Superior temporal gyrus (tissue), 1 donor: ENCODE measurements around the gene TCOF1.
"Not testable (repeated sequence)": the region's sequence is repeated elsewhere in the genome, so short reads cannot be mapped to it uniquely, and the experiment has no call there.

Experiments used
- DNase-seq: peaks from one replicate; pipeline ENCODE4 v3.0.0-alpha.2; 2016; ENCODE audit errors: extremely low spot score

TCOF1 gene

GRCh38 chr5:150402901-150403342 is 45.4 kb downstream of the TCOF1 start:
- no peak for DNase-seq

GRCh38 chr5:150404121-150404520 is 46.6 kb downstream of the TCOF1 start:
- no peak for DNase-seq

DNA sequence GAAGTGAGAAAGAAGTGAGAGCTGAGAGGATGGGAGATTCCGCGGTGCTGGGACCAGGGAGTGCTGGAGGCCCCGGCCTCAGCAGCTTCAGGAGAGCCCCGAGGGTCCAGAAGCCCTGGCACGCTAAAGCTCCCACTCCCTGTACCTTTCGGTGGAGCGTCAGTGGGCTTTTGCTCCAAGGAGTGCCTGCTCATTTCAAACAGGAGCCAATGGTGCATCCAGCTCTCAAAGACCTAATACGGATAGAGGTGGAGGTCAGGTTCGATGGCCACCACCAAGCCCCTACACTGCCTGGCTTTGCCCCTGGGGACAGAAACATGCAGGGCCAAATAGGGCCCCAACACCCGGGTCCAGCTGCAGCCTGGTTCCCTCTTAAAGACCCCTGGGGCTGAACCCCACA is 47.0 kb downstream of the TCOF1 start:
- DNase-seq, result no peak

GRCh38 chr5:150404941-150405816 is 47.7 kb downstream of the TCOF1 start:
- no peak for DNase-seq

GRCh38 chr5:150406103-150406722 is 48.7 kb downstream of the TCOF1 start:
- no peak for DNase-seq

- DNase-seq, result no peak
Observed at GRCh38 chr5:150406723-150407095, 49.2 kb downstream of the TCOF1 start.

GRCh38 chr5:150407096-150407720 is 49.7 kb downstream of the TCOF1 start:
- DNase-seq, result no peak

DNA sequence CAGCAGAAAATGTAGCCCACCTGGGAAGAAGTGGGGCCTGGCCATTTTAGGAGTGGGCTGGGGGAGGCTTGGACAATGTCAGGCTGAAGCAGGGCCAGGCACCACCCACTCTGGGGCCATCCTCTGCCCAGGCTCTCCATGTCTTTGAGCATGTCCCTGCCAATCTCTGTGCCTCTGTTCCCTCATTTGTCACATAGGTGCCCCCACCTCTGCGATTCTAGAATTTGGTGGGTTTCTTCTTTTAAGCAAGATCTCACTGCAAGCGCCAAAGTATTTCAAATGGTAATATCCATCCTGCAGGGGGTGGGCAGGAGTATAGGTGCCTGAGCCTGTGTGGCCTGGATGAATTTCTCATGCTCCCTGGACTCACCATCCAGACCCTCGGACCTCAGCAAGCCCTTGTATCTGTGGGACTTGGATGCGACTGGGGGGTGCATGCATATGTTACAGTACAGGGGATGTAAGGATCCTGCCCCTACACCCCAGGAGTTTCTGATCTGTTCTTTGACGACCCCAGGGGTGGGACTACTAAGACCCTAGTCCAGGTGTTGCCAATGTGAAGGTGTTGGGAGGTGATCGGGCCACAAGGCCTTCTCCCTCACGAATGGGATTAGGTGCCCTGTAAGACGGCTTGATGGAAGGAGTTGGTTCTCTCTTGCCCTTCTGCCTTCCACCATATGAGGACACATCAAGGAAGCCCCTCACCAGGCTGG is 50.9 kb downstream of the TCOF1 start:
- DNase-seq, result no peak

GRCh38 chr5:150409638-150410523 is 52.4 kb downstream of the TCOF1 start:
- DNase-seq, result peak; percentile 96

- DNase-seq, result peak; percentile 91
Observed at GRCh38 chr5:150410524-150411244, 53.2 kb downstream of the TCOF1 start.

DNA sequence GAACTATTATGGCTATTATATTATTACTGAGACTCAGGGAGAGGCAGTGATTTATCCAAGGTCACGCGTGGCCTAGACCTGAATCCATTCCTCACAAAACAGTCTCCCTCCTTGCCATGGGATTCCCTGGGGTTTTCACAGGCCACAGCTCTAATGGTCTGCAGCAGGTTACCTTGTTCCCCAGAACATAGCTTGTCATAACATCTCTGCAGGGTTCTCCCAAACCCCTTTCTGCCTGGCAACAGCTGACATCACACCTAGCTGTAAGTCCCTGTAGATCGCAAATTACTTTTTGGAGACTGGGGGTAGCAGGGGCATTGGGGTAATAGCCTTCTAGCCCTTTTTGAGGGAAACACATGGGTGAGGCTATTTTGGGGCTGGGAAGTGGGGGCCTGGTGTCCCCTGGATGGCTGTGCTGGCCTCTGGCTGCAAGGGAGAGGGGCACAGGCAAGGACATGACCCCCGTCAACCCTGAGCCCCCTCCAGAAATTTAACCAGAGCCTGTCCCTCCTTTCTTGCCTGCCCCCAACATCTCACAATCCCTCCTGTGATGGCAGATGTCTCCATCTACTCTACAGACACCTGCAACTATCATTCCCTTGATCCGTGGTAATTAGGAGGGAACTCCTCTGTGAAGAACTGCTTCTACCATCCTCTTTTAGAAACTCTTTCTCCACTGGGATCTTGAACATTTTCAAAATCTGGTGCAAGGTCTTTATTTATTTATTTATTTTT is 53.9 kb downstream of the TCOF1 start:
- DNase-seq, result no peak

GRCh38 chr5:150412319-150413175 is 55.0 kb downstream of the TCOF1 start, which contains the start of gene CD74:
Gene CD74 (minus strand): TSS chr5:150412910. CDS start chr5:150412749, 161 bp downstream.
- peak; percentile 73 for DNase-seq

GRCh38 chr5:150413176-150413901 is 55.8 kb downstream of the TCOF1 start:
- DNase-seq, result no peak

GRCh38 chr5:150413902-150414790 is 56.6 kb downstream of the TCOF1 start:
- DNase-seq, result not testable (repeated sequence)

- no peak for DNase-seq
Observed at GRCh38 chr5:150419630-150420270, 62.3 kb downstream of the TCOF1 start.

- no peak for DNase-seq
Observed at GRCh38 chr5:150422075-150422474, 64.6 kb downstream of the TCOF1 start.
